SKM-1 (cell line): ENCODE measurements around the gene TPD52L2.
A peak's percentile ranks its signal among the peaks of the same experiment; 100 is the strongest.
"Not testable (repeated sequence)": the region's sequence is repeated elsewhere in the genome, so short reads cannot be mapped to it uniquely, and the experiment has no call there.

Experiments used
- DNase-seq: peaks from one replicate; lab custom pipeline; 2025; ENCODE audit not compliant: unreplicated experiment; lab: John Stamatoyannopoulos, UW

The TPD52L2 gene

DNA sequence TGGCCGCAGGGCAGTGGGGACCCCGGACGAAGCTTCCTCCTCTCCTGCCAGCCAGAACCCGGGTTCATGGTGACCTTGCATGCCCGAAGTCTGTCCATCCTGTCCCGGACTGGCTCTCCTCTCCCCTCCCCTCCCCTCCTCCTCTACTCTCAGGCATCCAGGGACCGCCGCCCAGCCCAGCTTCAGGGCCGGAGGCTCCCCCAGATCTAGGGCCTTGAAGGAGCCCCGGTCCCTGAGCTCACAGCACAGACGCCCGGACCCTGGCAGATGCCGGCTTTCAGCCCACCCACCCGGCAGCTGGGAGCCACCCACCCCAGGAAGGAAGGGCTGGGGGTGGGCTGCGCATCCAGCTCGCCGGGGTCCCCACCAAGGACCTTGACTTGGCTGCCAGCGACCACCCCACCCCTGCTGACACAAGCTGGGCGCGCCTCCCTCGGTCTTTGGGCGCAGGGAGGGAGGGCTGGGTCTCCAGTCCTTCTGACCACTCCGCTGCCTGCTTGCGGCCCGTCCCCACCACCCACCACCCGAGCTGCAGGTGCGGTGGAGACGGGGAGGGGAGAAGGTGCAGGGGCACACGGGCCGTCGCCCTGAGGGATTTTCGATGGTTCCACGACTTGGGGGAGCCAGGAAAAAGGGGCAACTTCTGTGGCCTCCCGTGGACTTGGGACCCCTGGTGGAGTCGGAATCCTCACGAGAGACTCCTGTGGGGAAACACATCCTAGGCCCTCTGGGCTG, 9.5 kb upstream of the TPD52L2 start:
- no peak for DNase-seq

DNA sequence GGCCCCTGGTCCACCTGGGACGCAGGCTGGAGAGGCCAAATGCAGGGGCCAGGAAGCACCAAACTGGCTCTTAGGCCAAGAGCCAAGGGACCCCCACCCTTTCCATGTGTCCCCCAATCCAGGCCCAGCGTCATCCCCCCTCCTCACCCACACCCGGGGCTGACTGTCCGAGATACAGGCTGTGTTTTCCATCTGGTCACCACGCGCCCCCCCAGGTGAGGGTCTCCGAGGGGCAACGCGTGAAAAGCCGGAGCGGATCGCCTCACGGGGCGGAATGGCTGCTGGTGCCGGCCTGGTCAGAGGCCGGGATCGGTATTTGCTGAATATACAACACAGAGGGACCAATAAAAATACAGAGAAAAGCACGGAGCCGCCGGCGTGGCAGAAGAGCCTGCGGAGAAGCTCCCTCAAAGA, 9.0 kb upstream of the TPD52L2 start:
- DNase-seq, result no peak

DNA sequence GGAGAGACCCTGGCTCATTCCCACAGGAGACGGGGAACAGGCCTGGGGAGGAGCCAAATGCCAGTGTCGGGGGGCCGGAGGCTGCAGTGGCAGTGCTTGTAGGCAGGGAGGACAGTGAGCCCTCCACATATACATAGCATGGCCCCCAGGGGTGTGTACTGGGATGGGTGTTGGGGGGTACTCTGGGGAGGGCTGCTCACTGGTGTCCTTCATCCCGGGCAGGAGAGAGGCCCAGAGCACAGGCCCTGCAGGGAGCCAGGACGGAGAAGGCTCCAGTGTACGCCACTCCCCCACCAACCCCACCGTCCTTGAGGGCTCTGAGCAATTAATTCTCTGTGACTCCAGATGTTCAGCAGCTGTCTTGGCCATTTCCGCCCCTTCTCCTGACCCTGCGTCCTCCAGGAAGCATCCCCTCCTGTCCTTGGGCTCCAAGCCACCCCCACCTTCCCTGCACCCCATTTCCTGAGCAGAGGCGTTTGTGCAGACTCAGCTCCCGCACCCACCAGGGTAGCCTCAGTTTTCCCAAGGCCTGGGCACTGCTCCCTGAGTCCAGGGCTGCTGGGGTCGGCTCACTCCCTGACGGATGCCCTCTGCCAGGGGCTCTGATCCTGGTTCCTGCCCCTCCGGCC, 7.2 kb upstream of the TPD52L2 start:
- no peak for DNase-seq

DNA sequence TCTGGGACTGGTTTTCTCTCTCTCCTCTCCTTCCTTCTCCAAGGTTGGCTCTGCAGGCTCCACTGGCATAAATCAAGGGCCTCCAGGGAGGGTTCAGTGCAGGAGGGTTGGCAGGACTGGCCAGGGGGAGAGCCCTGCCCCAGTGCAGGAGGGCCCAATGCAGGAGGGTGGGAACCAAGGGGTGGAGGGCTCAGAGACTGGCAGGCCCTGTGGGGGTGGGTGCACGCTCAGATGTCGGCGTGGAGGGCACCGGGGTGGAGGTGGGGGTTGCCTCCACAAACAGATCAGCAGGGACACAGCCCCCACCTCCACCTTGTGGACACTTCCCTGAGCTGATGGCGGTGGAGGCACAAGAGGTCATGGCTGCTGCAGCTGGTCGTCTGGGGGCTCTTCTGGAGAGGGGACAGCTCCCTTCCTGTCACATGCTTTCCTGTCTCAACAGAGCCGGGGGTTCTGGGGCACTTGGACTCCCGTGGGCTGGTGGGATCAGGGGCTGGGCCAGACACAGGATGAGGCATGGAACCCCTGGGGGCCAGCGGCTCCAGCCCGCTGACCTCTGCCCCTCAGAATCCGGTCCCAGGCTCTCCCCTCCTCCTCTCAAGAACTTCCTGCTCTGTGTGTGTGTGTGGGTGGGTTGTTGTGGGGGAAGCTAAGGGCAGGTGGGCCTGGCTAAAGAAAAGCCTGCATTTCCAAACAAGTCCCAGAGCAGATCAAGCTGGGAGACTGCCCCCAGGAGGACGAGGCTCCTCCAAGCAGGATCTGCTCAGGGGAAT, 6.5 kb upstream of the TPD52L2 start:
- no peak for DNase-seq

DNA sequence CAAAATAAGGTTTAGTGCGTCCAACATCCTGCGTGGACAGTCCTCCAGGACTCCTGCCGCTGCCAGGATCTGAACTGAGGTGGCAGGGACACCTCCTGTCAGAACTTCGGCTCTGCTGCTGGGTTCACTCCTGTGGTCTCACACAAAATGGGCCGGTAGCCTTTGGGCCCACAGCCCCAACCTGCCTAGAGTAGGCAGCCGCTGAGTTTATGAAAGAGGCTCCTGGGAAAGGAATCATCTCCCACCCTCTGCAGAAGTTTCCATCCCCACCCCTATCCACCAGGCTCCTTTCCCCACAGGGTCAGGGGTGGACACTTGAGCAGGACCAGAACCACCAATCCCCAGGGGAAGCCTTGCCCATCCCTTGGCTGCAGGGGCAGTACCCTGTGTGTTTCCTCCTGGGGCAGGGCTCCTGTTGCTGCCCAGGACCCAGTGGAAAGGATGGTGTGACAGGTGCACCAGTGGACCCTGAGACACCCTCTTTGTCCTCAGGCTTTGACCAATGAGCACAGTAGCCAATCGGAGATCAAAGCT, 5.8 kb upstream of the TPD52L2 start:
- no peak for DNase-seq

DNA sequence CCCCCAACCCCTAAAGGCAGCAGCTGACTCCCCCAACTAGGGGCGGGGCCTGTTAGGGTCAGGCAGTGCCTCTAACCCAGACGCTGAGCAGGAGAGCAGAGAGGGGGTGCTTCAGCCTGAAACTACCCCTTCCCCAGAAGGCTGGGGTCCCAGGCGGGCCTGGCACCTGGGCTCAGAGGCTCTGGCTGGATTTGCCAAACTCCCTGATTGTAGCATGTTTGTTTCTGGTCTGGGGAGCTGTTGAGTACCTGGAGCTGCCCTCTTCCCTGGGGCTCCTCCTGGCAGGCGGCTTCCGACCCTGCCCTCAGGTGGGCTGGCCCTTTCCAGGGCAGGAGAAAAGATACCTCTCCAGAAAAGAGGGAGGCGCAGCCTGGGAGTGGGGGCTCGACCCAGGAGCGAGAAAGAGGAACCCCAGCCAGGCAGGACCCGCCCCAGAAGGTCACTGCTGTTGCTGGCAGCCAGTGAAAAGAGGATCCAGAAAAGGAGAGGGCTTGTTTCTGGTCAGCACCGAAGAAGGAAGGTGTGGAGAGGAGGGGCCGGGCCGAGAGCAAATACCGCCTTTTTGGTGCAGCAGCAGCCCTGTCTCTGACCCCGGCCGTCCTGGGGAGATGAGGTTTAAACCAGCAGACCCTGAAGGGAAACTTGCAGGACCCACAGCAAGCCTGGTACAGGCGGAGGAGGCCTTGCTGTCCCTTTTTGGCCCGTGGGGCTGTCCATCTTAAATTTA, 4.6 kb upstream of the TPD52L2 start:
- DNase-seq, result peak; percentile 65

DNA sequence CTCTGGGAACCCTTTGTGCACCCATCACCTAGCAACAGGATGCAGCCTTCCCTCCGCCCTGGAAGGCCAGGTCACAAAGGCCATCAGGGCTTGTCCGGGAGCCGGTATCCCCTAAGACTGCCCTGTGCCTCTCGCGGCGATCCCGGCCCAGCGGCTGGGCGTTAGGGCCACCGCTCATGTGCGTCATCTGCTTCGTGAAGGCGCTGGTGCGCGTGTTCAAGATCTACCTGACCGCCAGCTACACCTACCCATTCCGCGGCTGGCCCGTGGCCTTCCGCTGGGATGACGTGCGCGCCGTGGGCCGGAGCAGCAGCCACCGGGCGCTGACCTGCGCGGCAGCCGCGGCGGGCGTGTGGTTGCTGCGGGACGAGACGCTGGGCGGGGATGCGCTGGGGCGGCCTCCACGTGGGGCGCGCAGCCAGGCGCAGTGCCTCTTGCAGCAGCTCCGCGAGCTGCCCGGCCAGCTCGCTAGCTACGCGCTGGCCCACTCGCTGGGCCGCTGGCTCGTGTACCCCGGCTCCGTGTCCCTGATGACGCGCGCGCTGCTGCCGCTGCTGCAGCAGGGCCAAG, 3.6 kb upstream of the TPD52L2 start, which contains the start of gene ABHD16B:
TSS of gene ABHD16B (plus strand) at position 134 of the 570 bp plus-strand sequence. CDS start at position 177, 43 bp downstream.
- DNase-seq, result no peak

DNA sequence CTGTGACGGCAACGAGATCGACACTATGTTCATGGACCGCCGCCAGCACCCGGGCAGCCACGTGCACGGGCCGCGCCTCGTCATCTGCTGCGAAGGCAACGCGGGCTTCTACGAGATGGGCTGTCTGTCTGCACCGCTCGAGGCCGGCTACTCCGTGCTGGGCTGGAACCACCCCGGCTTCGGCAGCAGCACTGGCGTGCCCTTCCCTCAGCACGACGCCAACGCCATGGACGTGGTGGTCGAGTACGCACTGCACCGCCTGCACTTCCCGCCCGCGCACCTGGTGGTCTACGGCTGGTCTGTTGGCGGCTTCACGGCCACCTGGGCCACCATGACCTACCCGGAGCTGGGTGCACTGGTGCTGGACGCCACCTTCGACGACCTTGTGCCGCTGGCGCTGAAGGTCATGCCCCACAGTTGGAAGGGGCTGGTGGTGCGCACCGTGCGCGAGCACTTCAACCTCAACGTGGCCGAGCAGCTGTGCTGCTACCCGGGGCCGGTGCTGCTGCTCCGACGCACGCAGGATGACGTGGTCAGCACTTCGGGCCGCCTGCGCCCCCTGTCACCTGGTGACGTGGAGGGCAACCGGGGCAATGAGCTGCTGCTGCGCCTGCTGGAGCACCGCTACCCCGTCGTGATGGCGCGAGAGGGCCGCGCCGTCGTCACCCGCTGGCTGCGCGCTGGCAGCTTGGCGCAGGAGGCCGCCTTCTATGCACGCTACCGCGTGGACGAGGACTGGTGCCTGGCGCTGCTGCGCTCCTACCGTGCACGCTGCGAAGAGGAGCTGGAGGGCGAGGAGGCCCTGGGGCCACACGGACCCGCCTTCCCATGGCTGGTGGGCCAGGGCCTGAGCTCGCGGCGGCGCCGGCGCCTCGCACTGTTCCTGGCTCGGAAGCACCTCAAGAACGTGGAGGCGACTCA, 2.8 kb upstream of the TPD52L2 start:
- DNase-seq, result no peak

DNA sequence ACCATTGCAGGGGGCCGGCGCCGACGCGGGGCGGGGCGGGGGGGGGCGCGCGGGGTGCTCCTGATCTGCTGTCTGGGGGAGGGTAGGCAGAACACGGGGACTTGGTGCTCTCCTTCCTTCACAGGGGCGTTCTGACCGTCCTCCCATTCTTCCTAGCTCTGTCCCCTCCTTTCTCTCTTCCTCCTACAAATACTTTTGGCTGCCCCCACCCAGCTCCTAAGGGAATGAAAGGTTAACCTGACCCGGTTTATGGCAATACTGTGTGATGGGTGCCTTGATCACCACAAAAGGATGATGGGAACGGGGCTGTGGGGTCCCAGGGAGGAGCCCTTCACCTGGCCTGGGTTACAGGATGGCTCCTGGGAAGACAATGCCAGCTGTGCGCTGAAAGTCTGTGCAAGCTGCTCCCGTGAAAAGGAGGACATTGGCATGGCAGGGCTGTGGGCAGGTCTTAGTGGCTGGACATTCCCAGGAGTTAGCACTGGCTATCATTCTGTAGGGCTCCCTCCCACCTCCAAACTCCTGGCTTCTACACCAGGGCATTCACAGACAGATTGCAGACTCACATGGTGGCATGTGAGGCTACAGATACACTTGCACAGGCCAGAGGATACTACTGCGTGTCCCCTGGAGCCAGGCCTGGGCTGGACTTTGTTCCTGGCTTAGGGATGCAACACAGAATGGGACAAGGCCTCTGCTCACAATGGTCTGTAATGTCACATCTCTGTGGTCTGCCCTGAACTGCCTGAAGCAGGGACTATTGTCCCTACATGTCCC, 1.9 kb upstream of the TPD52L2 start:
- DNase-seq, result no peak

DNA sequence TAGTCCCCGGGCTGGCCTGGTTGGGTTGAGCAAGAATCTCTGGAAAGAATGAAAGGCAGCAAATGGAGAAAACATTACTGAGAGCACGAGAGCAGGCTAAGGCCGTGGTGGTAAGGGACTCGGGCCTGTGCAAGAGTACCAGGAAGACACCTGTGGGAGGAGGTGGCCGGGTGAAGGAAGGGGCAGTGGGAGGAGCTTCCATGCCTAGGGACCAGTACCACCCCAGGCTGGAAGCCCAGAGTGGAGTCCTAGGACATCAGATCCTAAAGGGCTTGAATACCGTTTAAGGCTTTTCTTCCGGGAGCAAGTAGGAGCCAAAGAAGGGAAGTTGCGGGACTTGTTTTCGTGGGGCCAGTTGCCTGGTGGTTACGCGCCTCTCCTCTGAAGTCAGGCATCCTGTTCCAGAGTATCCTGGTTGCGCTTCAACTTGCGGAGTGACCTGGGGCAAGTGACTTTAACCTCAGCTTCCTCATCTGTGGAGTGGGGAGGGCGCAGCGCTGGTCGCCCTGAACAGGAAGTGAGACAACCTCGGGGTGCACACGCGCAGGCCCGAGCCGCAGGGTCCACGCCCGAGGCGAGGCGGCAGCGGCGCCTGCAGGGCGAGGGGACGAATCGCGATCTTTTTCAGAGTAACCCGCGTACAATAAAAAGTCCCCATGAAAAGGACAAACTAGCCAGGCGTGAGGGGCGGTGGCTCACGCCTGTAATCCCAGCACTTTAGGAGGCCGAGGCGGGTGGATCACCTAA, 1.1 kb upstream of the TPD52L2 start:
- peak; percentile 99 for DNase-seq

DNA sequence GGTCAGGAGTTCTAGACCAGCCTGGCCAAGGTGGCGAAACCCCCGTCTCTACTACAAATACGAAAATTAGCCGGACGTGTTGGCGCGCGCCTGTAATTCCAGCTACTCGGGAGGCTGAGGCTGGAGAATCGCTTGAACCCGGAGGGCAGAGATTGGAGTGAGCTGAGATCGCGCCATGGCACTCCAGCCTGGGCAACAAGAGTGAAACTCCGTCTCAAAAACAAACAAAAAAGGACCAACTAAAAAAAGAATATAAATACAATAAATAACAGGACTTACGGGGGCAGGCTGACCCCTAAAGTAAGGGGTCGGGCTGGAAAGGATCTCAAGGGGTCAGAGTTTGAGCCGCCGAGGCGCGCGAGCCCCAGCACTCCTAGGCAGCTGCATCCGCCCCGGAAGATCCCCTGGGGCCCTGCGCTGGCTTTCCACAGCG, 509 bp upstream of the TPD52L2 start:
- no peak for DNase-seq

DNA sequence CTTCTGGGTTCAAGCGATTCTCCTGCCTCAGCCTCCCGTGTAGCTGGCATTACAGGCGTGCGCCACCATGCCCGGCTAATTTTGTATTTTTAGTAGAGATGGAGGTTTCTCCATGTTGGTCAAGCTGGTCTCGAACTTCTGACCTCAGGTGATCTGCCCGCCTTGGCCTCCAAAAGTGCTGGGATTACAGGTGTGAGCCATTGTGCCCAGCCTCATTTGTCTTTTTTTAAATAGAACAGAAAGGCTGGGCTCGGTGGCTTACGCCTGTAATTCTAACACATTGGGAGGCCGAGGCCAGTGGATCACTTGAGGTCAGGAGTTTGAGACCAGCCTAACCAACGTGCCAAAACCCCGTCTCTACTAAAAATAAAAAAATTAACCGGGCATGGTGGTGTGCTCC, 2.0 kb downstream of the TPD52L2 start:
- DNase-seq, result not testable (repeated sequence)

DNA sequence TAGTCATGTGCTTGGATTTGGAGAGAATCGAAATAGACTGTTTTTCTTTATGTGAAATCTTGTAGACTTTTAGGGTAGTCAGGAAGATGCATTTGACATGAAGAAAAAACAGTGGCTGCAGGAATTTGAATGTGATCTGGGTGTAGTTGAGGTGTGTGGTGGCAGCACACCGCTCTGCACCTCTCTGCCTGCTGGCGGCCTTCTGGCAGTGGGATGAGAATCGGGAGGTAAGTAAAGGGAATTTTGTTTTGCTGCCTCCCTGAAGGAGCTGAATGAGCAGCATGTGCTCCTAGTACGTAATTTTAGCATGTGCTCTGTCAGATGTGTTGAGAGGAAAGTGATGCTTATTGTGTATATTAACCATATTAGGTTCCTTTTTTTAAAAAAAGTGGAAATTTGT, 3.2 kb downstream of the TPD52L2 start:
- DNase-seq, result no peak

DNA sequence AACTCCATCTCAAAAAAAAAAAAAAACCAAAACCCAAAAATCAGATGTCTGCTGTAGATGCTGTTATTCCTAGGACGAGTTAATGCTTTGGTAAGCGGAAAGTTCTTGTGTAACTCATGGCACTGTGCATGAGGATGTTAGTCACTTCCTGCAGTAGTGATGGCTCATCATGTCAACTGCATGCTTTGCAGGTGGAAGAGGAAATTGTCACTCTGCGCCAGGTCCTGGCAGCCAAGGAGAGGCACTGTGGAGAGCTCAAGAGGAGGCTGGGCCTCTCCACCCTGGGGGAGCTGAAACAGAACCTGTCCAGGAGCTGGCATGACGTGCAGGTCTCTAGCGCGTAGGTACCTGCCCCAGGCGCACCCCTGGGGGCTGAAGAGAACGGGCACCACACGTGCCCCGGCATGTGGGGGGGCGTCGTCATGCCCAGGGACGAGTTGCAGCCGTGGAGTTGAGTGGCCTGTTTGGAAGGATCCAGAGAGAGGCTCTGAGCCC, 8.5 kb downstream of the TPD52L2 start:
- DNase-seq, result peak; percentile 68

DNA sequence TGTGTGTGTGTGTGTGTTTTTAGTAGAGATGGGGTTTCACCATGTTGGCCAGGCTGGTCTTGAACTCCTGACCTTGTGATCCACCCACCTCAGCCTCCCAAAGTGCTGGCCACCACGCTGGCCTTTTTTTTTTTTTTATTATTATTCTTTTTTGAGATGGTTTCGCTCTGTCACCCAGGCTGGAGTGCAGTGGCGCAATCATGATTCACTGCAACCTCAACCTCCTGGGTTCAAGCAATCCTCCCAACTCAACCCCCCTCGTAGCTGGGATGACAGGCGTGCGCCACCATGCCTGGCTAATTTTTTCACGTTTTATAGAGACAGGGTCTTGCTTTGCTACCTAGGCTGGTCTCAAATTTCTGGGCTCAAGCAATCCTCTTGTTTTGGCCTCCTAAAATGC, 9.2 kb downstream of the TPD52L2 start:
- not testable (repeated sequence) for DNase-seq

DNA sequence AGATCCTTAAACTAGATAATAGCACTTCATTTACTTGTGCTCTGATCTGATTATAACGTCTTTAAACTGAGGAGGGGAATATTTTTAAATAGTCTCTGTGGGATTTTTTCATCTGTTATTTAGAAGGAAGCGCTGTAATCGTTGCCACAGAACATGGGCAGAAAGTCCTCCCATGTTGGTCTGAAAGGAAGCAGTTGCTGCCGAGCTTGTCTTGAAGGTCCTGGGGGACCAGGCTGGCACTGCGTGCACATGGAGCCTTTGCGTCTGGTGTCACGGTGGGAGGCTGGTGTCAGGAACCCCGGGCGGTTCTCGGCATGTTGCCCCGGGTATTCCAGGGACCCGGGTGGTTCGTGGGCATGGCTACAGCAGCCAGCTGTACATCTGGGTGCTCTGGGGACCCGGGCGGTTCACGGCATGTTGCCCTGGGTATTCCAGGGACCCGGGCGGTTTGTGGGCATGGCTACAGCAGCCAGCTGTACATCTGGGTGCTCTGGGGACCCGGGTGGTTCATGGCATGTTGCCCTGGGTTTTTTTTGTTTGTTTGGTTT, 11.5 kb downstream of the TPD52L2 start:
- no peak for DNase-seq

DNA sequence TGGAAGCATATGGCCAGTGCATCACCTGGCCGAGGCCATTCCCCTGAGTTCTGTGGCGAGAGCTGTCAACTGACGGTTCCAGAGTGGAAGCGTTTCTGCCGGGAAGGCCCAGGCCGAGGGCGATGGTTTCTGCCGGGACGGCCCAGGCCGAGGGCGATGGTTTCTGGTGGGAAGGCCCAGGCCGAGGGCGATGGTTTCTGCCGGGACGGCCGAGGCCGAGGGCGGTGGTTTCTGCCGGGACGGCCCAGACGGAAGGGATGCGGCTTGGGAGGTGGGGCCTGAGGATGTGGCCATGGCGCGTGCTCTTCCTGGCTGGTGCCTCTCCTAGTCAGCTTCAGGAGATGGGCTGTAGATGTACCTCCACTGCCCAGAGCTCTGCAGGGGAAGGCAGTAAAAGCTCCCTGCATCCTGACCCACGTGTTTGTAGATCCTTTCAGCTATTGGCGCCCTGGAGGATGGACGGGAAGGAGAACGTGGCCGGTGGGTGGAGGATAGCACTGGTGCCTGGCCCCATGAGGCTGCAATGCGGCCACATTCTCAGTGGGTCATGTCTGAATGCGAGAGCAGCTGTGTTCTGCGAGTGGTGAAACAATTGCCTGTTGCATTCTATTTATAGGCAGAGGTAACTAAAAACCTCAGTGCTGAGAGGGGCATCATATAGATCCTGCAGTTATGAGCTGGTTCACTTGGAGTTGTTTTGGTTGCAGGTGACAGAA, 12.8 kb downstream of the TPD52L2 start:
- DNase-seq, result no peak
